Prostate gland (tissue), 2 donors: ENCODE data around the gene PPP2R5C. TPM values are rescaled to one million over a fixed set of nuclear protein-coding genes. Genes with fewer than 3 reads are reported as not detected.

Experiments
- DNase-seq: peaks from one replicate; pipeline ENCODE4 v3.0.0-alpha.2; 2019; ENCODE audit warnings: low spot score
- H3K27ac ChIP-seq, 2 donors: fragments of 200-600 bp; sonication (generic); 2 replicates each; pipeline ENCODE4 v1.5.1; 2017 to 2019
- H3K27me3 ChIP-seq: fragments of 200-600 bp; sonication (generic); replicated peaks from 2 replicates; pipeline ENCODE4 v1.5.1; 2019; ENCODE audit not compliant: insufficient read depth
- H3K36me3 ChIP-seq, 2 donors: fragments of 200-600 bp; sonication (generic); 1 replicate in 1 of 2; 2 replicates in 1 of 2; pipeline versions ENCODE4 v1.5.1 to v1.8.1; 2017 to 2019
- H3K4me1 ChIP-seq: fragments of 200-600 bp; sonication (generic); replicated peaks from 2 replicates; pipeline ENCODE4 v1.5.1; 2019
- H3K4me3 ChIP-seq, 2 donors: fragments of 200-600 bp; sonication (generic); 2 replicates each; pipeline ENCODE4 v1.5.1; 2017 to 2019
- H3K9me3 ChIP-seq: fragments of 200-600 bp; sonication (generic); 2 replicates; pipeline ENCODE4 v1.5.1; 2017
- POLR2A ChIP-seq: fragments of 450-650 bp; IDR thresholded peaks from one replicate; pipeline ENCODE4 v1.6.1; 2016; ENCODE audit warnings: antibody characterized with exemption, mild to moderate bottlenecking
- POLR2AphosphoS5 ChIP-seq: sonication (generic); formaldehyde crosslinking; IDR thresholded peaks from one replicate; pipeline ENCODE4 v1.6.1; 2017; ENCODE audit warnings: antibody characterized with exemption
- WGBS: methylation state at CpG from one replicate; pipeline ENCODE4 v1.1.5; 2018; 5-methylcytosine and 5-hydroxymethylcytosine counted together
- intact Hi-C: fragments of 100-400 bp; cut with DNase I; formaldehyde crosslinking; loops from one replicate; pipeline ENCODE4 v1.14.2; 2022
- total RNA-seq, 2 donors: library from RNA; depleted of rRNA; stranded (reverse); fragments of >200 nt; gene quantifications; one replicate each; pipeline ENCODE4 v1.1.0, GENCODE V29; 2016
- TF ChIP-seq, protein P1 (sequence below), 4 experiments: fragments of 200-600 bp in 2 of 4; fragments of 450-650 bp in 2 of 4; sonication (generic) in 2 of 4; IDR thresholded peaks; 1 replicate in 3 of 4; 2 replicates in 1 of 4; pipeline ENCODE4 v1.5.1; 2016 to 2019; ENCODE audit warnings: antibody characterized with exemption in 4 of 4, mild to moderate bottlenecking in 2 of 4, moderate library complexity in 2 of 4

The PPP2R5C gene
- total RNA-seq, 2 donors from 2014 or later = 67.8 to 96.2 TPM

DNA sequence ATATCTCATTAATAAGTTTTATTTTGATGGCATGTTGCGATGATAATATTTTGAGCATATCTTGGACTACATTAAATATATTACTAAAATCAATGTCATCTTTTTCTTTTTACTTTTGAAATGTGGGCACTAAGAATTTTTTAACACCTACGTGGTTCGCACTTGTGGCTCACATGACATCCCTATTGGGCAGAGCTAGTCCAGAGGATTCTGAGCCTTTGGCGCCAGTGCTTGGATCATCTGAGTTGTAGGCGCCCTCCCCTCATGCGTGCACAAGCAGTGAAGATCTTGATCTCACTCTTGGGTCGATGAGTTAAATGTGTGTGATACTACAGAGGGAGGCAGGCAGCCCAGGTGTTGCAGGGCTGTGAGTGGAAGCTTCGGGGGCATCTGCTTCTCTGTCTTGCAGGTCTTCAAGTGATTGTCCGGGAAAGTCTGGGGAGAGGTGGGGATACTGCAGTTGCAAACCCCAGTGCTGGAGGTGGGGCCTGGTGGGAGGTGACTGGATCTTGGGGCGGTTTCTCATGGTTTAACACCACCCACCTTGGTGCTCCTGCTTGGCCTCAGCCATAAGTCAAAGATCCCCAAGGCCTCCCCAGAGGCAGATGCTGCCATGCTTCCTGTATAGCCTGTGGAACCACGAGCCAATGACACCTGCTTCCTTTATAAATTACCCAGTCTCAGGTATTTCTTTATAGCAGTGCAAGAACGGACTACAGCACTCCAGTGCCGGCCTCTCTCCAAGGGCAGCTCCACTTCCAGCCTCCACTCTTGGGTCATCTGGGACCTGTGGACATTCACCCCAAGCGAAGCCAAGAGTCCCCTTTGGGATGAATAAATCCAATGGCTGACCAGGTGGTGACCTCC, 46.1 kb upstream of the PPP2R5C start:
- Histone ChIP-seq H3K27me3 (no peaks in the 10 kb centered on the region), H3K4me1 (no peaks in the 10 kb centered on the region), H3K9me3 (no peaks in the 10 kb centered on the region), H3K27ac (no peak overlapping the region), H3K36me3 (no peaks in the 10 kb centered on the region), H3K4me3 (no peak overlapping the region)
- DNase-seq = no peak
- intact Hi-C loops = no loop called here
- 87% methylated on average over 14 of the region's 14 CpGs for WGBS
- TF ChIP-seq POLR2AphosphoS5 (no peak), POLR2A (no peak)
- TF ChIP-seq, protein P1, sequence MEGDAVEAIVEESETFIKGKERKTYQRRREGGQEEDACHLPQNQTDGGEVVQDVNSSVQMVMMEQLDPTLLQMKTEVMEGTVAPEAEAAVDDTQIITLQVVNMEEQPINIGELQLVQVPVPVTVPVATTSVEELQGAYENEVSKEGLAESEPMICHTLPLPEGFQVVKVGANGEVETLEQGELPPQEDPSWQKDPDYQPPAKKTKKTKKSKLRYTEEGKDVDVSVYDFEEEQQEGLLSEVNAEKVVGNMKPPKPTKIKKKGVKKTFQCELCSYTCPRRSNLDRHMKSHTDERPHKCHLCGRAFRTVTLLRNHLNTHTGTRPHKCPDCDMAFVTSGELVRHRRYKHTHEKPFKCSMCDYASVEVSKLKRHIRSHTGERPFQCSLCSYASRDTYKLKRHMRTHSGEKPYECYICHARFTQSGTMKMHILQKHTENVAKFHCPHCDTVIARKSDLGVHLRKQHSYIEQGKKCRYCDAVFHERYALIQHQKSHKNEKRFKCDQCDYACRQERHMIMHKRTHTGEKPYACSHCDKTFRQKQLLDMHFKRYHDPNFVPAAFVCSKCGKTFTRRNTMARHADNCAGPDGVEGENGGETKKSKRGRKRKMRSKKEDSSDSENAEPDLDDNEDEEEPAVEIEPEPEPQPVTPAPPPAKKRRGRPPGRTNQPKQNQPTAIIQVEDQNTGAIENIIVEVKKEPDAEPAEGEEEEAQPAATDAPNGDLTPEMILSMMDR (IDR thresholded peaks at IDR 0.05) = no peak

DNA sequence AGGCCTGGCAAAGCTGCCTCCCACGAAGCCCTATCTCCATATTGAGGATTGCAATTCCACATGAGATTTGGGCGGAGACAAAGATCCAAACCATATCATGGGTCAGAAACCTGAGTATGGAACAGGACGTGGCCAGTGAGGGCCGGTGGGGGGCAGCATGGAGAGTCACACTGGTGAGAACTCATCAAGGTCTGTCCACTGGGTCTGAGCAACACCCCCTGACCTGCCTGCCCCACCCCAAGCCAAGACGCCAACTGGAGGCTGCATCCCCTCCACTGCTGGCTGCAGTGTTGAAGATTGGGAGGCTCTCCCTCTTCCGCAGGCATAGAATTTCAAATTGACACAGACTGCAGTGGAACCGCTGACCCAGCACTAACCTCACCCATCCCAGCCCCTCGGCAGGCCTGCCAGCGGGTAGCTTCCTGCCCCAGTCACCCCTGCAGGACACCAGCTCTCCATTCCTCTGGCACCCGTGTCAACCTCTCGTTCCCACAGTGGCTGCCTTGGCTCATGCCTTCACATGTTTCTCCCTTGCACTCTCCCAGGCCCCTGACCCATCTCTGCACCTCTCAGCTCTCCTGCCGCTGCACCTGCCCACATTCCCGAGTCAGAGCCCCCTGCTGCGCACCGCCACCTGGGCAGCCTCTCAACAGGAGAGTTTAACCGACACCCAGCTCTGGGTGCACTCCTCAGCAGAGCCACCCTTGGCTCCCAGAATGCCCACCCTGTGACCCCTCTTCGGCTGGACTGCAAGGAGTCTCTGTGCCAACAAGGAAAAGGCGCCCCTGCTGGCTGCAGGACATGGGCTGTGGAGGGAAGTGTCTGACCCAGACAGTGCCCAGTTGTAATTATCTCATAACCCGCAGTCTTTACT, 45.2 kb upstream of the PPP2R5C start:
- Histone ChIP-seq H3K27me3 (no peaks in the 10 kb centered on the region), H3K4me3 (no peak overlapping the region), H3K9me3 (no peaks in the 10 kb centered on the region), H3K4me1 (peaks cover under 1% of the 10 kb centered on the region), H3K27ac (no peak overlapping the region), H3K36me3 (no peaks in the 10 kb centered on the region)
- TF ChIP-seq, protein P1 (IDR thresholded peaks at IDR 0.05) = no peak
- TF ChIP-seq POLR2A (no peak), POLR2AphosphoS5 (no peak)
- intact Hi-C loops = no loop called here
- peak; percentile 3 for DNase-seq
- 92% methylated on average over 18 of the region's 19 CpGs for WGBS

DNA sequence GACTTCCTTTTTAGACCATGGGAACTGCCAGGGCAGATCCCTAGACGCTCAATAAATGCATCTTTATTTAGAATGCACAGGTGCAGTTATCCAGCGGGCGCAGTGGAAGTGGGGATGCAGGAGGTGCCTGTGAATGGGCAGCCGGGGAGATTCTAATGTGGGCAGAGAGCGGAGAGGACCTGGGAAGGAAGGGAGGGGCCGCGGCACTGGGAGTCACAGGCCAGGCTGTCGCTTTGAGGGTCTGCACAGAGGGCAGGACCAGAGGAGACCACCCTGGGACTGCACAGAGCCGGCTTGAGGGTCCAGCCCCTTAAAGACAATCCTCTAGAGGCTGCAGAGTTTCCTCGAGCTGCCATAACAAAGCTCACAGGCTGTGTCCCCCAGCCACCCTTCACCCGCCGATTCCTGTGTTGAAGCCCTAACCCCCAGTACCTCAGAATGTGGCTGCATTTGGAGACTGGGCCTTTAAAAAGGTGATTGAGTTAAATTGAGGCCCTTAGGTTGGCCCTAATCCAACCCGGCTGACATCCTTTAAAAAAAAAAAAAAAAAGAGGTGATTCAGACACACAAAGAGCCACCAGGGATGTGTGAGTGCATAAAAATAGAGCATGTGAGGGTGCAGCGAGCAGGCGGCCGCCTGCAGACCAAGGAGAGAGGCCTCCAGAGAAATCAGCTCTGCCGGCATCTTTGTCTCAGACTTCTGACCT, 44.4 kb upstream of the PPP2R5C start:
- DNase-seq = no peak
- no peak overlapping the region for H3K4me3 ChIP-seq
- TF ChIP-seq POLR2A (no peak), POLR2AphosphoS5 (no peak)
- TF ChIP-seq, protein P1 (IDR thresholded peaks at IDR 0.05) = no peak
- H3K9me3 ChIP-seq = no peaks in the 10 kb centered on the region
- no peaks in the 10 kb centered on the region for H3K36me3 ChIP-seq
- H3K27me3 ChIP-seq = no peaks in the 10 kb centered on the region
- peaks cover 2% of the 10 kb centered on the region for H3K4me1 ChIP-seq
- intact Hi-C loops = no loop called here
- H3K27ac ChIP-seq = no peak overlapping the region
- 84% methylated on average over 17 of the region's 17 CpGs for WGBS

DNA sequence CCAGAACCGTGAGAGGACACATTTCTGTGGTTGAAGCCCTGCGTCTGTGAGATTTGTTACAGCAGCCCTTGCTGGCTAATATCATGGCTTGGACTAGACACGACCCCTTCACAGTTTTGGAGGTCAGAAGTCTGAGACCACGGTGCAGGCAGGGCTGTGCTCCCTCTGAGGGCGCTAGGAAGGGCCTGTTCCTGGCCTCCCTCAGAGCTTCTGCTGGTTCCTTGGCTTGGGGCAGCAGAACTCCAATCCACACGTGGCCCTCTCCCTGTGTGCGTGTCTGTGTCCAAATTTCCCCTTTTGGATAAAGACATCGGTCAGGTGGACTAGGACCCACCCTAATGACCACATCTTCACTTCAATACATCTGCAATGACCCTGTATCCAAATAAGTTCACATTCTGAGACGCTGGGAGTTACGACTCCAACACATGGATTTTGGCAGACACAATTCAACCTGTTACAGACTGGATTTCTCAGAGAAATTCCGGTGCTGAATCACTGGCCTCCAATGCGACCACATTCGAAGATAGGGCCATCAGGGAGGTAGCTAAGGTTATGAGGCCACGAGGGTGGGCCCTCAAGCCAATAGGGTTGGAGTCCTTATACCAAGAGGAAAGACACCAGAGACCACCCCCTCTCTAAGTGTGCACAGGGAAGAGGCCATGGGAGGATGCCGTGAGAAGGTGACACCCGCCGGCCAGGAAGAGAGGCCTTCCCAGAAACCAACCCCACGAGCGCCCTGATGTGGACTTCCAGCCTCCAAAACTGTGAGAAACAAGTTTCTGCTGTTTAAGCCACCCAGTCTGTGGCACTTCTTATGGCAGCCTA, 43.6 kb upstream of the PPP2R5C start:
- Histone ChIP-seq H3K9me3 (no peaks in the 10 kb centered on the region), H3K4me3 (no peak overlapping the region), H3K36me3 (no peaks in the 10 kb centered on the region), H3K4me1 (peaks cover 2% of the 10 kb centered on the region), H3K27ac (no peak overlapping the region), H3K27me3 (no peaks in the 10 kb centered on the region)
- intact Hi-C loops = no loop called here
- 86% methylated on average over 19 of the region's 19 CpGs for WGBS
- TF ChIP-seq, protein P1 (IDR thresholded peaks at IDR 0.05) = no peak
- TF ChIP-seq POLR2A (no peak), POLR2AphosphoS5 (no peak)
- no peak for DNase-seq
